NB4 (cell line): ENCODE measurements around the gene CDC42EP5.

Experiments
- DNase-seq: peaks from one replicate; pipeline ENCODE4 v3.0.0; 2010; ENCODE audit warnings: low read depth
- H3K4me3 ChIP-seq: one replicate; pipeline ENCODE4 v1.5.1; 2011; ENCODE audit warnings: mild to moderate bottlenecking, low read depth, low read length, moderate library complexity
- MYC ChIP-seq: IDR thresholded peaks from 2 replicates; pipeline ENCODE4 v1.6.1; 2011; ENCODE audit warnings: low read depth, low read length
- POLR2A ChIP-seq: IDR thresholded peaks from 2 replicates; pipeline ENCODE4 v1.6.1; 2011; ENCODE audit warnings: mild to moderate bottlenecking; ENCODE audit not compliant: insufficient read length; ENCODE audit errors: extremely low read depth
- TF ChIP-seq, protein P1 (sequence below): IDR thresholded peaks from 2 replicates; pipeline ENCODE4 v1.6.1; 2011; ENCODE audit warnings: low read depth, low read length
- TF ChIP-seq, protein P2 (sequence below): IDR thresholded peaks from one replicate; pipeline ENCODE4 v1.5.1; 2012; ENCODE audit warnings: low read depth, low read length

The CDC42EP5 gene

DNA sequence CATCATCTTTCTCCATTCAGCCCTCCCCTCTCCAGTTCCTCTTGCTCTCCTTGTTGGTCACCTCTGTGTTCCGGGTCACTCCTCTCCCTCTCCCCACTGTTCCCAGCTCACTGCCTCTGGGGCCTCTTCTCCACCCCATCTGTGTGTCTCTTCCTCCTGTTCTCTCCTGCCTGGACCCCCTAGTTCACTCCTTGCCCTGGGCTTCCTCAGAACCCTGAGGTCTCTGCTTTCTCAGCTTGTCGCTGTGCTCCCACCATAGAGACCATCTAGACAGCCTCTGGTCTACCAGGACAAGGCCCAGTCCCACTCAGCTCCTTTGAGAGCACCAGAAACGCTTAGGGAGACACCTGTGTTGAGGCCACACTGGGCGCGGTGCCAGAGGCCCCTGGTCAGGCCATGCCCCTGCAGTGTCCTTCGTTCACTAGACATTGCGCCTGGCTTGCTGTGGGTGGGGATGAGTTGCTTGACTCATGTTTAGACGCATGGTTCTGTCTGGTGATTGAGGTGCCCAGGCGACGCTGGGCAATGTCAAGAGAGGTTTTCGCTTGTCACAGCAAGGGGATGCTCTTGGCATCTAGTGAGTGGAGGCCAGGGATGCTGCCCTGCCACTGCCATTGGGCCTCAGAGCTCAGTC is 14.3 kb downstream of the CDC42EP5 start:
- DNase-seq: no peak
- TF ChIP-seq MYC (no peak), POLR2A (no peak)
- TF ChIP-seq, protein P1, sequence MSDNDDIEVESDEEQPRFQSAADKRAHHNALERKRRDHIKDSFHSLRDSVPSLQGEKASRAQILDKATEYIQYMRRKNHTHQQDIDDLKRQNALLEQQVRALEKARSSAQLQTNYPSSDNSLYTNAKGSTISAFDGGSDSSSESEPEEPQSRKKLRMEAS: no peak
- TF ChIP-seq, protein P2, sequence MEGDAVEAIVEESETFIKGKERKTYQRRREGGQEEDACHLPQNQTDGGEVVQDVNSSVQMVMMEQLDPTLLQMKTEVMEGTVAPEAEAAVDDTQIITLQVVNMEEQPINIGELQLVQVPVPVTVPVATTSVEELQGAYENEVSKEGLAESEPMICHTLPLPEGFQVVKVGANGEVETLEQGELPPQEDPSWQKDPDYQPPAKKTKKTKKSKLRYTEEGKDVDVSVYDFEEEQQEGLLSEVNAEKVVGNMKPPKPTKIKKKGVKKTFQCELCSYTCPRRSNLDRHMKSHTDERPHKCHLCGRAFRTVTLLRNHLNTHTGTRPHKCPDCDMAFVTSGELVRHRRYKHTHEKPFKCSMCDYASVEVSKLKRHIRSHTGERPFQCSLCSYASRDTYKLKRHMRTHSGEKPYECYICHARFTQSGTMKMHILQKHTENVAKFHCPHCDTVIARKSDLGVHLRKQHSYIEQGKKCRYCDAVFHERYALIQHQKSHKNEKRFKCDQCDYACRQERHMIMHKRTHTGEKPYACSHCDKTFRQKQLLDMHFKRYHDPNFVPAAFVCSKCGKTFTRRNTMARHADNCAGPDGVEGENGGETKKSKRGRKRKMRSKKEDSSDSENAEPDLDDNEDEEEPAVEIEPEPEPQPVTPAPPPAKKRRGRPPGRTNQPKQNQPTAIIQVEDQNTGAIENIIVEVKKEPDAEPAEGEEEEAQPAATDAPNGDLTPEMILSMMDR: no peak
- H3K4me3 ChIP-seq: no peak overlapping the region

- TF ChIP-seq POLR2A (no peak), MYC (no peak)
- TF ChIP-seq, protein P1: no peak
- TF ChIP-seq, protein P2: no peak
- no peak overlapping the region for H3K4me3 ChIP-seq
- DNase-seq: no peak
Observed at GRCh38 chr19:54457773-54458647, 15.1 kb downstream of the CDC42EP5 start.

DNA sequence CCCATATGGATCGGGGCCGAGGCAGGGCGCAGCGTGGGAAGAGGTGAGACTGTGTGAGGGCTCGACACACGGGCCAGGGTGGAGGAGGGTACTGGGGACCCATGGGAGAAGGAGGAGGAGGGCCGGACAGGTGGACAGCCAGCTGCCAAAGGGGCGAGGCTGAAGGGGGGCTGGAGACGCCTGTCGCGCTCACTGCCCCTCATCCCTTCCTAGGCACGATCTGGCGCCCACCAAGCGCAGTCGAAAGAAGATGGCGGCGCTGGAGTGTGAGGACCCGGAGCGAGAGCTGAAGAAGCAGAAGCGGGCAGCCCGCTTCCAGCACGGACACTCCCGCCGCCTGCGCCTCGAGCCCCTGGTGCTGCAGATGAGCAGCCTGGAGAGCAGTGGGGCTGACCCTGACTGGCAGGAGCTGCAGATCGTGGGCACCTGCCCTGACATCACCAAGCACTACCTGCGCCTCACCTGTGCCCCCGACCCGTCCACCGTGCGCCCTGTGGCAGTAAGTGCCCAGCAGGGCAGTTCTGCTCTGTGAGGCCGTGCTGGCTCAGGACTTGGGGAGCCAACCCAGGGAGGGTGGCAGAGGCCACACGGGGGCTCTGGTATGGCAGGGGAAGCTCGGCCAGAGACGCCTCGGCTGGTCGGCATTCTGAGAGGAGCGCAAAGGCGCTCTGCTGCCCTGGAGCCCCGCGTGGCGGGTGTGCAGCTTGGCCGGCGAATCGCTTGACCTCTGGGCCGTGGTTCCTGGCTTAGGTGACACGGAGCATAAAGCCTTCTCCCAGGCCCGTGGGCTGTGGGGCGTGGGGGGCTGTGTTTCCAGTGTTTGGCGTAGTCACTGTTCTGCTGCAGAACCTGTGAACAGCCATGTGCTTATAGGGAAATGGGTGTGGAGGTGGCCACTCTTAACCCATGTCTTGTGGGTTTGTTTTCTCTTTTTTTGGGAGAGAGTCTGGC is 16.4 kb downstream of the CDC42EP5 start:
- DNase-seq: no peak
- no peak overlapping the region for H3K4me3 ChIP-seq
- TF ChIP-seq, protein P2: no peak
- TF ChIP-seq POLR2A: no peak
- TF ChIP-seq MYC: no peak
- TF ChIP-seq, protein P1: no peak

GRCh38 chr19:54455786-54456422 is 17.2 kb downstream of the CDC42EP5 start:
- no peak for DNase-seq
- TF ChIP-seq MYC (no peak), POLR2A (no peak)
- TF ChIP-seq, protein P2: no peak
- TF ChIP-seq, protein P1: no peak
- no peak overlapping the region for H3K4me3 ChIP-seq
